GM12878 (cell line): ENCODE measurements around the gene ATP8A1. TPM values are rescaled to one million over a fixed set of nuclear protein-coding genes. Genes with fewer than 3 reads are reported as not detected.

Source experiments
- ATAC-seq: fragments of 200-7000 bp; cut with Tn5 transposase; 3 replicates; pipeline ENCODE4 v1.9.1; 2020; ENCODE audit warnings: mild to moderate bottlenecking, moderate library complexity
- BruUV-seq: library from RNA; stranded (reverse); fragments of 400-500 nt; replicated peaks from 2 replicates; lab custom pipeline; 2021; lab: Mats Ljungman, UMichigan
- CTCF ChIA-PET: fragments of 300-600 bp; sonication (Branson Sonifier 250); formaldehyde crosslinking; extraction: SDS; loops from one replicate; lab custom pipeline; 2021; ENCODE audit warnings: inconsistent platforms; lab: Yijun Ruan, JAX
- POLR2A ChIA-PET: fragments of 350-600 bp; formaldehyde crosslinking; extraction: SDS; loops from one replicate; lab custom pipeline; 2021; ENCODE audit warnings: inconsistent platforms; lab: Charles Lee
- RAD21 ChIA-PET: fragments of 300-600 bp; sonication (Branson Sonifier 250); formaldehyde crosslinking; loops from one replicate; lab custom pipeline; 2023; ENCODE audit warnings: antibody characterized with exemption; ENCODE audit not compliant: unreplicated experiment; lab: Charles Lee
- SMC1A ChIA-PET: fragments of 300-600 bp; sonication (Branson Sonifier 250); formaldehyde crosslinking; loops from one replicate; lab custom pipeline; 2023; ENCODE audit not compliant: unreplicated experiment, uncharacterized antibody; lab: Charles Lee
- DNase-seq: peaks from one replicate; pipeline ENCODE4 v3.0.0-alpha.2; 2011; ENCODE audit warnings: low read depth, low spot score
- FAIRE-seq: peaks from 3 replicates; lab custom pipeline; 2011; peaks lifted over from hg19 to GRCh38; lab: Jason Lieb, UNC
- H2AFZ ChIP-seq: 2 replicates; pipeline ENCODE4 v1.6.0; 2011; ENCODE audit warnings: low read depth, low read length, control low read depth; ENCODE audit not compliant: control insufficient read depth
- H3K27ac ChIP-seq: 2 replicates; pipeline ENCODE4 v1.5.1; 2011; ENCODE audit warnings: control low read depth; ENCODE audit not compliant: control insufficient read depth, insufficient read depth
- H3K27me3 ChIP-seq, 2 experiments: replicated peaks in 1 of 2; 2 replicates each; pipeline versions ENCODE4 v1.6.0 to v1.6.1; 2011; ENCODE audit warnings: low read length in 1 of 2; ENCODE audit not compliant: control insufficient read depth in 2 of 2, insufficient read depth in 2 of 2
- H3K36me3 ChIP-seq, 2 experiments: 2 replicates each; pipeline ENCODE4 v1.5.1; 2011; ENCODE audit warnings: low read length in 1 of 2; ENCODE audit not compliant: control insufficient read depth in 2 of 2, insufficient read depth in 2 of 2
- H3K4me1 ChIP-seq: 2 replicates; pipeline ENCODE4 v1.6.1; 2011; ENCODE audit warnings: mild to moderate bottlenecking, low read length, moderate library complexity, mixed read lengths; ENCODE audit not compliant: control insufficient read depth, insufficient read depth
- H3K4me2 ChIP-seq: 2 replicates; pipeline ENCODE4 v1.6.0; 2011; ENCODE audit warnings: control low read depth; ENCODE audit not compliant: control insufficient read depth, insufficient read depth
- H3K4me3 ChIP-seq: fragments of 200-600 bp; sonication (generic); 2 replicates; pipeline ENCODE4 v1.5.1; 2016
- H3K79me2 ChIP-seq: 2 replicates; pipeline ENCODE4 v1.6.0; 2011; ENCODE audit warnings: low read length; ENCODE audit not compliant: control insufficient read depth, insufficient read depth
- H3K9ac ChIP-seq: 2 replicates; pipeline ENCODE4 v1.8.0; 2011; ENCODE audit warnings: low read length, control low read depth, mixed read lengths; ENCODE audit not compliant: control insufficient read depth, insufficient read depth
- H3K9me3 ChIP-seq: replicated peaks from 3 replicates; pipeline ENCODE4 v1.5.1; 2011; ENCODE audit warnings: mild to moderate bottlenecking, low read length; ENCODE audit not compliant: control insufficient read depth, insufficient read depth
- H4K20me1 ChIP-seq: 2 replicates; pipeline ENCODE4 v1.6.0; 2011; ENCODE audit not compliant: control insufficient read depth, insufficient read depth
- ASH2L ChIP-seq: fragments of 300-600, 200-600 bp; sonication (generic); IDR thresholded peaks from 2 replicates; pipeline ENCODE4 v1.6.1; 2017; ENCODE audit warnings: low read depth, mild to moderate bottlenecking, borderline replicate concordance
- BCL11A ChIP-seq: IDR thresholded peaks from 2 replicates; pipeline ENCODE4 v1.6.1; 2011; ENCODE audit warnings: low read depth, low read length
- RUNX3 ChIP-seq: IDR thresholded peaks from 2 replicates; pipeline ENCODE4 v1.6.1; 2012; ENCODE audit warnings: low read length, inconsistent platforms
- STAT3 ChIP-seq: IDR thresholded peaks from 2 replicates; pipeline ENCODE4 v1.6.1; 2011; ENCODE audit warnings: low read depth, low read length, improper control_type of control experiment
- WGBS: methylation state at CpG from one replicate; pipeline ENCODE4 v1.1.6; 2016; ENCODE audit warnings: low lambda C conversion rate; ENCODE audit not compliant: insufficient replicate concordance, insufficient coverage; ENCODE audit errors: missing lambda C conversion rate; 5-methylcytosine and 5-hydroxymethylcytosine counted together
- in situ Hi-C: fragments of 300-500 bp; cut with MboI; formaldehyde crosslinking; loops from 9 replicates; pipeline ENCODE4 v1.14.3; 2018; ENCODE audit warnings: mixed read lengths
- intact Hi-C: fragments of 100-400 bp; cut with micrococcal nuclease; formaldehyde crosslinking; loops from one replicate; pipeline ENCODE4 v1.14.2; 2022; ENCODE audit not compliant: unreplicated experiment
- polyA plus RNA-seq, 11 experiments: library from polyadenylated mRNA; depleted of rRNA in 4 of 11; unstranded in 6 of 11; stranded (reverse) in 5 of 11; fragments of >200 nt; fragmentation: Nextera tagmentation in 4 of 11; fragmentation: Illumina TruSeq in 1 of 11; extraction: Ambion mirVana in 4 of 11; extraction: Trizol in 1 of 11; gene quantifications; 1 replicate in 1 of 11; 2 replicates in 10 of 11; pipeline versions ENCODE4 v1.2.1 to v1.2.3, GENCODE V29; 2011 to 2016; ENCODE audit warnings: inconsistent platforms in 2 of 11, missing spikeins in 2 of 11, low read depth in 1 of 11
- total RNA-seq, 4 experiments: library from RNA; depleted of rRNA in 3 of 4; stranded (reverse); fragments of >200 nt in 3 of 4; fragmentation: Illumina TruSeq in 1 of 4; extraction: Trizol in 1 of 4; gene quantifications; 2 replicates each; pipeline versions ENCODE4 v1.2.1 to v1.2.3, GENCODE V29; 2013 to 2021
- TF ChIP-seq, protein P1 (sequence below): fragments of 450-650 bp; IDR thresholded peaks from 2 replicates; pipeline ENCODE4 v1.6.1; 2017; ENCODE audit warnings: mild to moderate bottlenecking, moderate library complexity
- TF ChIP-seq, protein P2 (sequence below): fragments of 450-650 bp; IDR thresholded peaks from 2 replicates; pipeline ENCODE4 v1.6.1; 2016; ENCODE audit warnings: mild to moderate bottlenecking

ATP8A1 gene
- total and polyA plus RNA-seq, 10 of the 15 experiments (the other 5 are each of a cell fraction or from before 2014, with no cell fraction given) = 9.0 to 116 (median 37.3) TPM

DNA sequence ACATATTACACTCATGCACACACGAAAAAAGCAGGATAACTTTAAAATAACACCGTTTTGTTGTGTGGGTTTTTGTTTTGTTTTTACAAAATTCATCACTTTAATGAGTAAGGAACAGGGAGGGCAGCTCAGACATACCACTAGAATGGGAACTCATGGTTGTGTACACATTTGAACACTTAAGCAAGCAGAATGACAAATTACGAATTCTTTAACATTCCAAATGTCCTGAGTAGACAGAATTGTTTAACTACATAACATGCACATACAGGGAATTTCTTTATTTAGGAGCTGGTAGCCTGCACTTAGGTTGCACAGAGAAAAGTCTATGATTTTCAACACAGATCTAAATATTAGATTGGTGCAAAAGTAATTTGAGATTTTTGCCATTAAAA, 96.4 kb downstream of the ATP8A1 start:
- in situ Hi-C loops = loop anchor here (5.0 kb wide), 1 partner anchor 312 kb away; no protein-coding TSS in a partner anchor
- POLR2A ChIA-PET = no interaction called here
- peaks cover 2 to 18% of the 10 kb centered on the region in 2 experiments; a peak in 3 of 4 replicates for H3K36me3 ChIP-seq

More for the DNA sequence above, 96.4 kb downstream of the ATP8A1 start:
- Histone ChIP-seq H2AFZ (no peak overlapping the region), H3K4me2 (no peak overlapping the region), H3K9me3 (no peaks in the 10 kb centered on the region), H3K9ac (no peak overlapping the region), H4K20me1 (no peaks in the 10 kb centered on the region), H3K79me2 (no peaks in the 10 kb centered on the region), H3K4me1 (no peaks in the 10 kb centered on the region), H3K27ac (no peak overlapping the region), H3K27me3 (no peaks in the 10 kb centered on the region), H3K4me3 (no peak overlapping the region)
- DNase-seq = no peak
- BruUV-seq = no TSS peak
- ChIA-PET CTCF (interaction anchor here (1.2 to 1.7 kb wide), 3 partner anchors 8 to 155 kb away, joined by 3 to 5 read pairs (median 4); no protein-coding TSS in a partner anchor), SMC1A (interaction anchor here (1.4 to 3.7 kb wide), 2 partner anchors 8 to 208 kb away, joined by 4 to 15 read pairs; no protein-coding TSS in a partner anchor), RAD21 (interaction anchor here (2.9 kb wide), 1 partner anchor 8 kb away, joined by 10 read pairs; no protein-coding TSS in a partner anchor)
- FAIRE-seq = no peak
- no peak for ATAC-seq
- intact Hi-C loops = no loop called here
- 84% methylated on average over 3 of the region's 3 CpGs for WGBS
- TF ChIP-seq ASH2L = no peak
- TF ChIP-seq STAT3 = no peak
- no peak for TF ChIP-seq BCL11A
- TF ChIP-seq, protein P1, sequence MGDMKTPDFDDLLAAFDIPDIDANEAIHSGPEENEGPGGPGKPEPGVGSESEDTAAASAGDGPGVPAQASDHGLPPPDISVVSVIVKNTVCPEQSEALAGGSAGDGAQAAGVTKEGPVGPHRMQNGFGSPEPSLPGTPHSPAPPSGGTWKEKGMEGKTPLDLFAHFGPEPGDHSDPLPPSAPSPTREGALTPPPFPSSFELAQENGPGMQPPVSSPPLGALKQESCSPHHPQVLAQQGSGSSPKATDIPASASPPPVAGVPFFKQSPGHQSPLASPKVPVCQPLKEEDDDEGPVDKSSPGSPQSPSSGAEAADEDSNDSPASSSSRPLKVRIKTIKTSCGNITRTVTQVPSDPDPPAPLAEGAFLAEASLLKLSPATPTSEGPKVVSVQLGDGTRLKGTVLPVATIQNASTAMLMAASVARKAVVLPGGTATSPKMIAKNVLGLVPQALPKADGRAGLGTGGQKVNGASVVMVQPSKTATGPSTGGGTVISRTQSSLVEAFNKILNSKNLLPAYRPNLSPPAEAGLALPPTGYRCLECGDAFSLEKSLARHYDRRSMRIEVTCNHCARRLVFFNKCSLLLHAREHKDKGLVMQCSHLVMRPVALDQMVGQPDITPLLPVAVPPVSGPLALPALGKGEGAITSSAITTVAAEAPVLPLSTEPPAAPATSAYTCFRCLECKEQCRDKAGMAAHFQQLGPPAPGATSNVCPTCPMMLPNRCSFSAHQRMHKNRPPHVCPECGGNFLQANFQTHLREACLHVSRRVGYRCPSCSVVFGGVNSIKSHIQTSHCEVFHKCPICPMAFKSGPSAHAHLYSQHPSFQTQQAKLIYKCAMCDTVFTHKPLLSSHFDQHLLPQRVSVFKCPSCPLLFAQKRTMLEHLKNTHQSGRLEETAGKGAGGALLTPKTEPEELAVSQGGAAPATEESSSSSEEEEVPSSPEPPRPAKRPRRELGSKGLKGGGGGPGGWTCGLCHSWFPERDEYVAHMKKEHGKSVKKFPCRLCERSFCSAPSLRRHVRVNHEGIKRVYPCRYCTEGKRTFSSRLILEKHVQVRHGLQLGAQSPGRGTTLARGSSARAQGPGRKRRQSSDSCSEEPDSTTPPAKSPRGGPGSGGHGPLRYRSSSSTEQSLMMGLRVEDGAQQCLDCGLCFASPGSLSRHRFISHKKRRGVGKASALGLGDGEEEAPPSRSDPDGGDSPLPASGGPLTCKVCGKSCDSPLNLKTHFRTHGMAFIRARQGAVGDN = no peak
- TF ChIP-seq RUNX3 = no peak
- TF ChIP-seq, protein P2, sequence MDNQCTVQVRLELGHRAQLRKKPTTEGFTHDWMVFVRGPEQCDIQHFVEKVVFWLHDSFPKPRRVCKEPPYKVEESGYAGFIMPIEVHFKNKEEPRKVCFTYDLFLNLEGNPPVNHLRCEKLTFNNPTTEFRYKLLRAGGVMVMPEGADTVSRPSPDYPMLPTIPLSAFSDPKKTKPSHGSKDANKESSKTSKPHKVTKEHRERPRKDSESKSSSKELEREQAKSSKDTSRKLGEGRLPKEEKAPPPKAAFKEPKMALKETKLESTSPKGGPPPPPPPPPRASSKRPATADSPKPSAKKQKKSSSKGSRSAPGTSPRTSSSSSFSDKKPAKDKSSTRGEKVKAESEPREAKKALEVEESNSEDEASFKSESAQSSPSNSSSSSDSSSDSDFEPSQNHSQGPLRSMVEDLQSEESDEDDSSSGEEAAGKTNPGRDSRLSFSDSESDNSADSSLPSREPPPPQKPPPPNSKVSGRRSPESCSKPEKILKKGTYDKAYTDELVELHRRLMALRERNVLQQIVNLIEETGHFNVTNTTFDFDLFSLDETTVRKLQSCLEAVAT = no peak
